Measurements from ENCODE around the gene FMO1.

DNA sequence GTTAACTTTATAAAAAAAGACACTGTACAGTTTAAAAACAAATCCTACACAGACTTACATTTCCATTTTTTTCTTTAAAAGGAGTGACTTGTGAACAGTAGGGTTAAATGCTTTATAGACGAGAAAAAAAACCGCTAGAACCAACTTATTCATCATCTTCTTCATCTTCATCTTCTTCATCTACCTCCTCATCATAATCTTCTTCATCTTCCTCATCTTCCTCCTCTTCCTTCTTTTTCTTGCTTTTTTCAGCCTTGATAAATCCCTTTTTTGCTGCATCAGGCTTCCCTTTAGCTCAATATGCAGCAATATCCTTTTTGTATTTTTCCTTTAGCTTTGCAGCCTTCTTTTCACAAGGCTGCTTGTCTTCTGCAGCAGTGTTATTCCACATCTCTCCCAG, 22.5 kb downstream of the FMO1 start:
- TF ChIP-seq, protein P1, sequence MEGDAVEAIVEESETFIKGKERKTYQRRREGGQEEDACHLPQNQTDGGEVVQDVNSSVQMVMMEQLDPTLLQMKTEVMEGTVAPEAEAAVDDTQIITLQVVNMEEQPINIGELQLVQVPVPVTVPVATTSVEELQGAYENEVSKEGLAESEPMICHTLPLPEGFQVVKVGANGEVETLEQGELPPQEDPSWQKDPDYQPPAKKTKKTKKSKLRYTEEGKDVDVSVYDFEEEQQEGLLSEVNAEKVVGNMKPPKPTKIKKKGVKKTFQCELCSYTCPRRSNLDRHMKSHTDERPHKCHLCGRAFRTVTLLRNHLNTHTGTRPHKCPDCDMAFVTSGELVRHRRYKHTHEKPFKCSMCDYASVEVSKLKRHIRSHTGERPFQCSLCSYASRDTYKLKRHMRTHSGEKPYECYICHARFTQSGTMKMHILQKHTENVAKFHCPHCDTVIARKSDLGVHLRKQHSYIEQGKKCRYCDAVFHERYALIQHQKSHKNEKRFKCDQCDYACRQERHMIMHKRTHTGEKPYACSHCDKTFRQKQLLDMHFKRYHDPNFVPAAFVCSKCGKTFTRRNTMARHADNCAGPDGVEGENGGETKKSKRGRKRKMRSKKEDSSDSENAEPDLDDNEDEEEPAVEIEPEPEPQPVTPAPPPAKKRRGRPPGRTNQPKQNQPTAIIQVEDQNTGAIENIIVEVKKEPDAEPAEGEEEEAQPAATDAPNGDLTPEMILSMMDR (IDR thresholded peaks at IDR 0.05): no peak
- TF ChIP-seq POLR2A (IDR thresholded peaks at IDR 0.05): no peak

Measured in upper lobe of left lung (tissue), 4 donors.